HEK293 (cell line): ENCODE data around the gene VSIG10L.
A peak's percentile ranks its signal among the peaks of the same experiment; 100 is the strongest.

Experiments
- CTCF ChIA-PET: fragments of 350-600 bp; formaldehyde crosslinking; extraction: SDS; loops from one replicate; lab custom pipeline; 2021; ENCODE audit warnings: antibody characterized with exemption; lab: Yijun Ruan, JAX
- POLR2A ChIA-PET: fragments of 300-600 bp; formaldehyde crosslinking; extraction: SDS; loops from one replicate; lab custom pipeline; 2020; ENCODE audit warnings: antibody characterized with exemption, inconsistent platforms; lab: Yijun Ruan, JAX
- H3K27ac ChIP-seq: fragments of 200-500 bp; sonication (Bioruptor generic); 2 replicates; pipeline ENCODE4 v1.5.1; 2014; ENCODE audit warnings: low read depth, low read length, control low read depth, inconsistent platforms; ENCODE audit errors: extremely low read depth
- H3K36me3 ChIP-seq, 2 experiments: fragments of 200-500 bp in 1 of 2; sonication (Bioruptor generic) in 1 of 2; 1 replicate in 1 of 2; 2 replicates in 1 of 2; pipeline ENCODE4 v1.5.1; 2014 to 2017; ENCODE audit warnings: inconsistent platforms in 2 of 2, low read length in 2 of 2; ENCODE audit not compliant: control insufficient read depth in 2 of 2, insufficient read depth in 1 of 2
- H3K4me1 ChIP-seq: fragments of 200-500 bp; sonication (Bioruptor generic); 2 replicates; pipeline ENCODE4 v1.5.1; 2014; ENCODE audit warnings: mild to moderate bottlenecking, low read length, inconsistent platforms; ENCODE audit not compliant: control insufficient read depth, insufficient read depth
- H3K4me3 ChIP-seq: 2 replicates; pipeline ENCODE4 v1.5.1; 2011; ENCODE audit warnings: low read depth, mild to moderate bottlenecking, control low read depth, low read length, moderate library complexity
- H3K9me3 ChIP-seq: fragments of 200-500 bp; sonication (Bioruptor generic); 2 replicates; pipeline ENCODE4 v1.5.1; 2014; ENCODE audit warnings: low read depth, low read length, inconsistent platforms; ENCODE audit not compliant: control insufficient read depth, insufficient read depth
- BCL11A ChIP-seq: fragments of 450-650 bp; formaldehyde crosslinking; IDR thresholded peaks from 2 replicates; pipeline ENCODE4 v1.5.1; 2016; ENCODE audit warnings: low read depth, missing biosample characterization, missing genetic modification characterization
- EGR2 ChIP-seq: fragments of 450-650 bp; formaldehyde crosslinking; IDR thresholded peaks from 2 replicates; pipeline ENCODE4 v1.5.1; 2016; ENCODE audit warnings: low read depth, missing biosample characterization, missing genetic modification characterization
- KLF1 ChIP-seq: fragments of 450-650 bp; formaldehyde crosslinking; IDR thresholded peaks from 2 replicates; pipeline ENCODE4 v1.5.1; 2016; ENCODE audit warnings: missing biosample characterization, missing genetic modification characterization
- KLF7 ChIP-seq: fragments of 450-650 bp; formaldehyde crosslinking; IDR thresholded peaks from 2 replicates; pipeline ENCODE4 v1.5.1; 2016; ENCODE audit warnings: missing biosample characterization, missing genetic modification characterization, borderline replicate concordance
- RBAK ChIP-seq: fragments of 450-650 bp; formaldehyde crosslinking; IDR thresholded peaks from 2 replicates; pipeline ENCODE4 v1.5.1; 2016; ENCODE audit warnings: missing biosample characterization, missing genetic modification characterization
- YY1 ChIP-seq: fragments of 450-650 bp; formaldehyde crosslinking; IDR thresholded peaks from 2 replicates; pipeline ENCODE4 v1.5.1; 2018; ENCODE audit warnings: missing biosample characterization, missing genetic modification characterization
- ZEB2 ChIP-seq: fragments of 450-650 bp; formaldehyde crosslinking; IDR thresholded peaks from 2 replicates; pipeline ENCODE4 v1.5.1; 2016; ENCODE audit warnings: missing biosample characterization, missing genetic modification characterization
- ZFP3 ChIP-seq: fragments of 450-650 bp; formaldehyde crosslinking; IDR thresholded peaks from 2 replicates; pipeline ENCODE4 v1.5.1; 2016; ENCODE audit warnings: low read depth, missing biosample characterization, missing genetic modification characterization
- ZFP69B ChIP-seq: fragments of 450-650 bp; formaldehyde crosslinking; IDR thresholded peaks from 2 replicates; pipeline ENCODE4 v1.5.1; 2016; ENCODE audit warnings: missing biosample characterization, missing genetic modification characterization
- ZNF112 ChIP-seq: fragments of 450-650 bp; formaldehyde crosslinking; IDR thresholded peaks from 2 replicates; pipeline ENCODE4 v1.5.0; 2017; ENCODE audit warnings: missing biosample characterization, missing genetic modification characterization
- ZNF157 ChIP-seq: fragments of 450-650 bp; formaldehyde crosslinking; IDR thresholded peaks from 2 replicates; pipeline ENCODE4 v1.5.1; 2016; ENCODE audit warnings: missing biosample characterization, missing genetic modification characterization
- ZNF169 ChIP-seq: fragments of 450-650 bp; formaldehyde crosslinking; IDR thresholded peaks from 2 replicates; pipeline ENCODE4 v1.5.1; 2016; ENCODE audit warnings: missing biosample characterization, missing genetic modification characterization
- ZNF19 ChIP-seq: fragments of 450-650 bp; formaldehyde crosslinking; IDR thresholded peaks from 2 replicates; pipeline ENCODE4; 2016; ENCODE audit warnings: missing biosample characterization, missing genetic modification characterization, low read depth
- ZNF23 ChIP-seq: fragments of 450-650 bp; formaldehyde crosslinking; IDR thresholded peaks from 2 replicates; pipeline ENCODE4 v1.5.1; 2016; ENCODE audit warnings: missing biosample characterization, missing genetic modification characterization, borderline replicate concordance
- ZNF239 ChIP-seq: fragments of 450-650 bp; formaldehyde crosslinking; IDR thresholded peaks from 2 replicates; pipeline ENCODE4 v1.5.1; 2016; ENCODE audit warnings: missing biosample characterization, missing genetic modification characterization
- ZNF394 ChIP-seq: fragments of 450-650 bp; formaldehyde crosslinking; IDR thresholded peaks from 2 replicates; pipeline ENCODE4 v1.5.1; 2016; ENCODE audit warnings: missing biosample characterization, missing genetic modification characterization, mild to moderate bottlenecking, moderate library complexity, borderline replicate concordance
- ZNF660 ChIP-seq: fragments of 450-650 bp; IDR thresholded peaks from 2 replicates; pipeline ENCODE4 v1.5.1; 2018; ENCODE audit warnings: missing biosample characterization, mild to moderate bottlenecking, missing genetic modification characterization
- ZNF670 ChIP-seq: fragments of 450-650 bp; formaldehyde crosslinking; IDR thresholded peaks from 2 replicates; pipeline ENCODE4 v1.5.1; 2016; ENCODE audit warnings: missing biosample characterization, missing genetic modification characterization, low read depth
- ZNF747 ChIP-seq: fragments of 450-650 bp; formaldehyde crosslinking; IDR thresholded peaks from 2 replicates; pipeline ENCODE4 v1.5.1; 2016; ENCODE audit warnings: missing biosample characterization, missing genetic modification characterization
- ZNF768 ChIP-seq: fragments of 450-650 bp; formaldehyde crosslinking; IDR thresholded peaks from 2 replicates; pipeline ENCODE4 v1.5.1; 2018; ENCODE audit warnings: missing biosample characterization, mild to moderate bottlenecking, missing genetic modification characterization
- ZNF792 ChIP-seq: fragments of 450-650 bp; formaldehyde crosslinking; IDR thresholded peaks from 2 replicates; pipeline ENCODE4 v1.5.1; 2016; ENCODE audit warnings: missing biosample characterization, missing genetic modification characterization
- TF ChIP-seq, protein P1 (sequence below): fragments of 450-650 bp; formaldehyde crosslinking; IDR thresholded peaks from 2 replicates; pipeline ENCODE4 v1.5.1; 2017; ENCODE audit warnings: missing biosample characterization, mild to moderate bottlenecking, missing genetic modification characterization, moderate library complexity
- TF ChIP-seq, protein P2 (sequence below): fragments of 450-650 bp; formaldehyde crosslinking; IDR thresholded peaks from 2 replicates; pipeline ENCODE4 v1.5.1; 2016; ENCODE audit warnings: missing biosample characterization, missing genetic modification characterization, borderline replicate concordance

VSIG10L gene

DNA sequence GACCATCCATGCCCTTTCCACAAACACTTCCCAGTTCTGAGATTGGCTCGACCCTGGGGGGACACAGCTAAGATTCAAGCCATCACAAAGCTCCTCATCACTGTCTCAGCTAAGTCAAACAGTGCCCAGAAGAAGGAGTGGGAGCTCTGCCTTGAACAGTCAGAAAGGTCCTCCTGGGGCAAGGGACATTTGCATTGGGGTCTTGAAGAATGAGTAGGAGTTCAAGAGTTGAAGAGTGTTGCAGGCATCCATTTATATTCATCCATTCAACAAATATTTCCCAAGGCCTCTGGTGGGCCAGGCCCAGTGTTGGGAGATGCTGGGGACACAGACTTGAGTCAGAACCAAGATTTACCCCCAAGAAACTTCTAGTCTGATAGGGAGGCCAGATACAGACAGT is 24.0 kb downstream of the VSIG10L start:
- Histone ChIP-seq H3K4me3 (no peak overlapping the region), H3K36me3 (no peaks in the 10 kb centered on the region; a peak in 1 of 3 replicates), H3K27ac (no peak overlapping the region), H3K9me3 (no peaks in the 10 kb centered on the region), H3K4me1 (no peaks in the 10 kb centered on the region; the same call in 1 of the 2 replicates)
- ChIA-PET CTCF (interaction anchor here (1.0 to 1.7 kb wide), 4 partner anchors 9 to 160 kb away, joined by 3 to 7 read pairs (median 3); no protein-coding TSS in a partner anchor), POLR2A (interaction anchor here (0.7 kb wide), 1 partner anchor 83 kb away, joined by 3 read pairs; no protein-coding TSS in a partner anchor)
- TF ChIP-seq ZNF23 (tag by site-specific recombination), result no peak
- TF ChIP-seq KLF7 (tag by site-specific recombination), result no peak
- peak; percentile 53 for TF ChIP-seq ZFP3
- no peak for TF ChIP-seq EGR2 (tag by site-specific recombination)
- TF ChIP-seq ZNF19 (tag by site-specific recombination), result no peak

DNA sequence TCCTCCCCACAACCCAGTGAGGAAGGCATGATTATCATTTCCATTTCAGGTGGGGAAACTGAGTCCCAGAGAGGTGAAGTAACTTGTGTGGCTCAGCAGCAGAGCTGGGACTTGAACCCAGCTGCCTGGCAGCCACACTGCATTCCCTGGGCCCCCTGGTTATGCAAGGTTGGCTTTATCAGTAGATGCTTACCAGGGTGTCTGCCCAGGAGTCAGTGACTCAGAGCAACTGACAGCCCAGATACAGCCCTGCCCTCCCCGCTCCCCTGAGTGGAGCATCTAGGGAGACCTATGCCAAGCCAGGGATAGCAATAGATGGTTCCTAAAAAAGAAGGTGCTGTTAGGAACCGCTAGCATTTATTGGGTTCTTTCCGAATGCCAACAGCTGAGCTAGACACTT is 24.6 kb downstream of the VSIG10L start:
- Histone ChIP-seq H3K36me3 (no peaks in the 10 kb centered on the region; a peak in 1 of 3 replicates), H3K4me1 (no peaks in the 10 kb centered on the region; the same call in 1 of the 2 replicates), H3K9me3 (no peaks in the 10 kb centered on the region), H3K4me3 (no peak overlapping the region), H3K27ac (no peak overlapping the region)
- POLR2A ChIA-PET, result interaction anchor here (0.7 kb wide), 1 partner anchor 83 kb away, joined by 3 read pairs; no protein-coding TSS in a partner anchor
- CTCF ChIA-PET, result interaction anchor here (1.2 to 1.7 kb wide), 2 partner anchors 10 to 104 kb away, joined by 3 to 7 read pairs; no protein-coding TSS in a partner anchor
- no peak for TF ChIP-seq RBAK (tag by site-specific recombination)
- TF ChIP-seq ZNF747 (tag by site-specific recombination), result no peak
- no peak for TF ChIP-seq ZNF112 (tag by site-specific recombination)
- no peak for TF ChIP-seq ZNF792 (tag by site-specific recombination)
- TF ChIP-seq ZNF768 (tag by site-specific recombination), result no peak
- no peak for TF ChIP-seq ZNF660 (tag by site-specific recombination)
- TF ChIP-seq, protein P1, sequence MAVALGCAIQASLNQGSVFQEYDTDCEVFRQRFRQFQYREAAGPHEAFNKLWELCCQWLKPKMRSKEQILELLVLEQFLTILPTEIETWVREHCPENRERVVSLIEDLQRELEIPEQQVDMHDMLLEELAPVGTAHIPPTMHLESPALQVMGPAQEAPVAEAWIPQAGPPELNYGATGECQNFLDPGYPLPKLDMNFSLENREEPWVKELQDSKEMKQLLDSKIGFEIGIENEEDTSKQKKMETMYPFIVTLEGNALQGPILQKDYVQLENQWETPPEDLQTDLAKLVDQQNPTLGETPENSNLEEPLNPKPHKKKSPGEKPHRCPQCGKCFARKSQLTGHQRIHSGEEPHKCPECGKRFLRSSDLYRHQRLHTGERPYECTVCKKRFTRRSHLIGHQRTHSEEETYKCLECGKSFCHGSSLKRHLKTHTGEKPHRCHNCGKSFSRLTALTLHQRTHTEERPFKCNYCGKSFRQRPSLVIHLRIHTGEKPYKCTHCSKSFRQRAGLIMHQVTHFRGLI (tag by site-specific recombination), result no peak
- no peak for TF ChIP-seq BCL11A
- TF ChIP-seq ZNF394 (tag by site-specific recombination), result no peak
- TF ChIP-seq ZNF169 (tag by site-specific recombination), result no peak
- no peak for TF ChIP-seq ZNF157
- no peak for TF ChIP-seq ZNF670 (tag by site-specific recombination)
- no peak for TF ChIP-seq ZNF239 (tag by site-specific recombination)
- no peak for TF ChIP-seq YY1
- TF ChIP-seq ZFP69B (tag by site-specific recombination), result no peak
- TF ChIP-seq, protein P2, sequence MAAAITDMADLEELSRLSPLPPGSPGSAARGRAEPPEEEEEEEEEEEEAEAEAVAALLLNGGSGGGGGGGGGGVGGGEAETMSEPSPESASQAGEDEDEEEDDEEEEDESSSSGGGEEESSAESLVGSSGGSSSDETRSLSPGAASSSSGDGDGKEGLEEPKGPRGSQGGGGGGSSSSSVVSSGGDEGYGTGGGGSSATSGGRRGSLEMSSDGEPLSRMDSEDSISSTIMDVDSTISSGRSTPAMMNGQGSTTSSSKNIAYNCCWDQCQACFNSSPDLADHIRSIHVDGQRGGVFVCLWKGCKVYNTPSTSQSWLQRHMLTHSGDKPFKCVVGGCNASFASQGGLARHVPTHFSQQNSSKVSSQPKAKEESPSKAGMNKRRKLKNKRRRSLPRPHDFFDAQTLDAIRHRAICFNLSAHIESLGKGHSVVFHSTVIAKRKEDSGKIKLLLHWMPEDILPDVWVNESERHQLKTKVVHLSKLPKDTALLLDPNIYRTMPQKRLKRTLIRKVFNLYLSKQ (tag by site-specific recombination), result no peak

DNA sequence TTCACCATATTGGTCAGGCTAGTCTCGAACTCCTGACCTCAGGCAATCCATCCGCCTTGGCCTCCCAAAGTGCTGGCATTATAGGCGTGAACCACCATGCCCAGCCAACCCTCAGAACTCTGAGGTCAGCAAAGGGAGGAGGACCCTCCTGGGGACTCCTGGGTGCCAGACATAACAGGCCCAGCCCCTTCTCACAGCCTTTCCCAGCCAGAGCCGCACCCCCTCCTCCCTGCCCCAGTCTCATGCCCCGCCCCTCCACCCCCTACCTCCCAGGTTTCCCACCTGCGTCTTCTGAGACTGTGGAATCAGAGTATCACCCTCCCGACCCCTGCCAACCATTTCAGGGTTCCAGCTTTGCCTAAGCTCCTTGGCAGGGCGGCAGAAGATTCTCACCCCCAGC is 25.3 kb downstream of the VSIG10L start:
- ChIA-PET CTCF (interaction anchor here (1.7 kb wide), 1 partner anchor 105 kb away, joined by 7 read pairs; no protein-coding TSS in a partner anchor), POLR2A (no interaction called here)
- Histone ChIP-seq H3K9me3 (no peaks in the 10 kb centered on the region), H3K4me1 (no peaks in the 10 kb centered on the region; the same call in 1 of the 2 replicates)
- TF ChIP-seq ZEB2 (no peak), KLF1 (tag by site-specific recombination) (0 out of 2 replicates have a peak, but pooled peaks have one; percentile 16)
- TF ChIP-seq, all 188 proteins: peak for 1
- Histone ChIP-seq H3K36me3 (no peaks in the 10 kb centered on the region; a peak in 1 of 3 replicates), H3K4me3 (no peak overlapping the region), H3K27ac (no peak overlapping the region)
